HepG2 (cell line): Measurements from ENCODE around the gene PIANP. TPM values are rescaled to one million over a fixed set of nuclear protein-coding genes. Genes with fewer than 3 reads are reported as not detected.

Source experiments
- CENPT ChIP-seq: sonication (generic); formaldehyde crosslinking; IDR thresholded peaks from 2 replicates; pipeline ENCODE4 v1.8.0; 2022; ENCODE audit warnings: low read depth, mild to moderate bottlenecking, moderate library complexity, missing genetic modification reagents
- CHD2 ChIP-seq: IDR thresholded peaks from 2 replicates; pipeline ENCODE4 v1.6.1; 2011; ENCODE audit warnings: low read depth, low read length, improper control_type of control experiment
- EHMT2 ChIP-seq: fragments of 200-600 bp; sonication (generic); IDR thresholded peaks from 2 replicates; pipeline ENCODE4 v1.7.0; 2017; ENCODE audit warnings: antibody characterized with exemption, low read depth, low read length, borderline replicate concordance
- ESRRA ChIP-seq: sonication (generic); formaldehyde crosslinking; IDR thresholded peaks from 2 replicates; pipeline ENCODE4 v1.5.1; 2020; ENCODE audit warnings: mild to moderate bottlenecking, low read depth, missing genetic modification reagents
- ETS1 ChIP-seq: sonication (generic); formaldehyde crosslinking; IDR thresholded peaks from 2 replicates; pipeline ENCODE4 v1.4.0; 2020; ENCODE audit warnings: missing genetic modification reagents
- MTERF4 ChIP-seq: sonication (generic); formaldehyde crosslinking; IDR thresholded peaks from 2 replicates; pipeline ENCODE4 v1.8.0; 2023; ENCODE audit warnings: mild to moderate bottlenecking, missing genetic modification reagents
- NFIC ChIP-seq: IDR thresholded peaks from 2 replicates; pipeline ENCODE4 v1.6.1; 2012; ENCODE audit warnings: mild to moderate bottlenecking, low read length, inconsistent platforms
- RBM39 ChIP-seq: fragments of 200-400 bp; formaldehyde crosslinking; IDR thresholded peaks from one replicate; pipeline ENCODE4 v1.6.1; 2018; ENCODE audit warnings: antibody characterized with exemption, mild to moderate bottlenecking, low read depth, low read length; ENCODE audit not compliant: poor library complexity, severe bottlenecking
- REXO4 ChIP-seq: sonication (generic); formaldehyde crosslinking; IDR thresholded peaks from 2 replicates; pipeline ENCODE4 v1.8.0; 2022; ENCODE audit warnings: missing genetic modification reagents, mild to moderate bottlenecking, borderline replicate concordance
- RFX3 ChIP-seq: IDR thresholded peaks from 2 replicates; pipeline ENCODE4 v1.6.1; 2016; ENCODE audit warnings: missing biosample characterization, missing genetic modification reagents
- ZNF547 ChIP-seq: sonication (generic); formaldehyde crosslinking; IDR thresholded peaks from 2 replicates; pipeline ENCODE4 v1.5.1; 2020; ENCODE audit warnings: mild to moderate bottlenecking, missing genetic modification reagents
- ZNF672 ChIP-seq: sonication (generic); formaldehyde crosslinking; IDR thresholded peaks from 2 replicates; pipeline ENCODE4 v1.8.1; 2022; ENCODE audit warnings: missing genetic modification reagents
- ZNF678 ChIP-seq: sonication (generic); formaldehyde crosslinking; IDR thresholded peaks from 2 replicates; pipeline ENCODE4 v1.4.0; 2020; ENCODE audit warnings: mild to moderate bottlenecking, missing genetic modification reagents
- ZNF709 ChIP-seq: sonication (generic); formaldehyde crosslinking; IDR thresholded peaks from 2 replicates; pipeline ENCODE4 v1.5.0; 2020; ENCODE audit warnings: mild to moderate bottlenecking, missing genetic modification reagents
- polyA plus RNA-seq, 8 experiments: library from polyadenylated mRNA; depleted of rRNA in 3 of 8; stranded (reverse) in 7 of 8; unstranded in 1 of 8; fragments of >200 nt; fragmentation: Illumina TruSeq in 4 of 8; extraction: Trizol in 4 of 8; gene quantifications; 2 replicates each; pipeline versions ENCODE4 v1.2.1 to v1.2.3, GENCODE V29; 2011 to 2016; ENCODE audit warnings: low read depth in 4 of 8, missing spikeins in 1 of 8, mixed read lengths in 1 of 8; ENCODE audit not compliant: insufficient read depth in 1 of 8
- total RNA-seq, 5 experiments: library from RNA; depleted of rRNA; stranded (reverse); fragments of >200 nt; fragmentation: Illumina TruSeq; extraction: Trizol; gene quantifications; 2 replicates each; pipeline ENCODE4 v1.2.3, GENCODE V29; 2016; ENCODE audit warnings: low read depth in 1 of 5
- TF ChIP-seq, protein P1 (sequence below): sonication (generic); formaldehyde crosslinking; IDR thresholded peaks from 2 replicates; pipeline ENCODE4 v1.4.0; 2020; ENCODE audit warnings: missing genetic modification reagents
- TF ChIP-seq, protein P2 (sequence below), 2 experiments: fragments of 450-650 bp in 1 of 2; sonication (generic) in 1 of 2; formaldehyde crosslinking; IDR thresholded peaks; 2 replicates each; pipeline versions ENCODE4 v1.5.0 to v1.8.0; 2020 to 2022; ENCODE audit warnings: mild to moderate bottlenecking in 1 of 2, missing genetic modification reagents in 1 of 2
- TF ChIP-seq, protein P3 (sequence below): sonication (generic); formaldehyde crosslinking; IDR thresholded peaks from 2 replicates; pipeline ENCODE4 v1.4.0; 2020; ENCODE audit warnings: missing genetic modification reagents
- TF ChIP-seq, protein P4 (sequence below): sonication (generic); formaldehyde crosslinking; IDR thresholded peaks from 2 replicates; pipeline ENCODE4 v1.4.0; 2020; ENCODE audit warnings: mild to moderate bottlenecking, missing genetic modification reagents

Gene PIANP
- total and polyA plus RNA-seq, 2 of the 13 experiments (the other 11 are each of a cell fraction or from before 2014, with no cell fraction given): not detected

DNA sequence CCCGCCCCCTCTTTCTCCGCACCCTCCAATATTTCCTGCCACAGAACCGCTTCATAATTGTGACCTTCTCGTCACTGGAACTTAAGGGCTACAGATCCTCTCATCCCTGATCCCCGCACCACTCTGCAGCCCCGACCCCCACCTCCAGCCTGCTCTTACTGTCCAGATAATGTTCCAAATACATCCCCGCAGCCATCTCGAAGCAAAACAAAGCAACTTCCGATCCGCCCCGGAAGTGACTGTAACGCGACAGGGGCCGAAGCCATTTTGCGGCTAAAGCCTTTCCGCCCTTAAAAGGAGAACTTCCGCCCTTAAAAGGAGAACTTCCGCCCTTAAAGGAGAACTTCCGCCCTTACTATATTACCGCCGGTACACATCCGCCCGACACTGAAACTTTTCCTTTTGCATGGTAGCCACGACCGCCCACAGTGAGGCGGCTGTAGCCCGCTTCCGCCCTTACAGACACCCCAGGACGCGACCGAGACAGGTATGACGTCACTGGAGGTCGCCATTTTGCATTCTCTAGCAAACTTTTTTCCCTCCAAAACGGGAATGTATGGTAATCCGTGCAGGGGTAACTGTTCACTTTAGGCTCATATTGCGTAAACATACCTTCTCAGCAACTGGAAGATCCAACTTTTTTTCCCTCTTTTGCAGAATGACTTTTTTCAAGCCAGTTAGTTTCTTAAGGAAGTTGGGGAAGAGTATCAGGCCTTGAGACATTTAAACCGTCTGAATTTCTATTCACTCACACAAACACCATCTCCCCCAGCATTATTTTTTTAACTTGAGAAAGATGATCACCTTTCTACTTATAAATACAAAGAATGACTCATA, 37.5 kb downstream of the PIANP start, which contains the start of gene ING4 (continued):
- TF ChIP-seq MTERF4 (CRISPR knock-in tag) (no peak), RBM39 (no peak), EHMT2 (peak; percentile 87), ZNF709 (CRISPR knock-in tag) (no peak), RFX3 (CRISPR knock-in tag) (no peak), ETS1 (CRISPR knock-in tag) (no peak), ZNF672 (CRISPR knock-in tag) (no peak), ZNF678 (CRISPR knock-in tag) (no peak), CHD2 (peak; percentile 58; the same call in 1 of the 2 replicates), NFIC (peak; percentile 55; the same call in 1 of the 2 replicates), CENPT (CRISPR knock-in tag) (no peak), ZNF547 (CRISPR knock-in tag) (peak; percentile 56; the same call in 1 of the 2 replicates), ESRRA (CRISPR knock-in tag) (no peak), REXO4 (no peak)
- TF ChIP-seq, protein P1, sequence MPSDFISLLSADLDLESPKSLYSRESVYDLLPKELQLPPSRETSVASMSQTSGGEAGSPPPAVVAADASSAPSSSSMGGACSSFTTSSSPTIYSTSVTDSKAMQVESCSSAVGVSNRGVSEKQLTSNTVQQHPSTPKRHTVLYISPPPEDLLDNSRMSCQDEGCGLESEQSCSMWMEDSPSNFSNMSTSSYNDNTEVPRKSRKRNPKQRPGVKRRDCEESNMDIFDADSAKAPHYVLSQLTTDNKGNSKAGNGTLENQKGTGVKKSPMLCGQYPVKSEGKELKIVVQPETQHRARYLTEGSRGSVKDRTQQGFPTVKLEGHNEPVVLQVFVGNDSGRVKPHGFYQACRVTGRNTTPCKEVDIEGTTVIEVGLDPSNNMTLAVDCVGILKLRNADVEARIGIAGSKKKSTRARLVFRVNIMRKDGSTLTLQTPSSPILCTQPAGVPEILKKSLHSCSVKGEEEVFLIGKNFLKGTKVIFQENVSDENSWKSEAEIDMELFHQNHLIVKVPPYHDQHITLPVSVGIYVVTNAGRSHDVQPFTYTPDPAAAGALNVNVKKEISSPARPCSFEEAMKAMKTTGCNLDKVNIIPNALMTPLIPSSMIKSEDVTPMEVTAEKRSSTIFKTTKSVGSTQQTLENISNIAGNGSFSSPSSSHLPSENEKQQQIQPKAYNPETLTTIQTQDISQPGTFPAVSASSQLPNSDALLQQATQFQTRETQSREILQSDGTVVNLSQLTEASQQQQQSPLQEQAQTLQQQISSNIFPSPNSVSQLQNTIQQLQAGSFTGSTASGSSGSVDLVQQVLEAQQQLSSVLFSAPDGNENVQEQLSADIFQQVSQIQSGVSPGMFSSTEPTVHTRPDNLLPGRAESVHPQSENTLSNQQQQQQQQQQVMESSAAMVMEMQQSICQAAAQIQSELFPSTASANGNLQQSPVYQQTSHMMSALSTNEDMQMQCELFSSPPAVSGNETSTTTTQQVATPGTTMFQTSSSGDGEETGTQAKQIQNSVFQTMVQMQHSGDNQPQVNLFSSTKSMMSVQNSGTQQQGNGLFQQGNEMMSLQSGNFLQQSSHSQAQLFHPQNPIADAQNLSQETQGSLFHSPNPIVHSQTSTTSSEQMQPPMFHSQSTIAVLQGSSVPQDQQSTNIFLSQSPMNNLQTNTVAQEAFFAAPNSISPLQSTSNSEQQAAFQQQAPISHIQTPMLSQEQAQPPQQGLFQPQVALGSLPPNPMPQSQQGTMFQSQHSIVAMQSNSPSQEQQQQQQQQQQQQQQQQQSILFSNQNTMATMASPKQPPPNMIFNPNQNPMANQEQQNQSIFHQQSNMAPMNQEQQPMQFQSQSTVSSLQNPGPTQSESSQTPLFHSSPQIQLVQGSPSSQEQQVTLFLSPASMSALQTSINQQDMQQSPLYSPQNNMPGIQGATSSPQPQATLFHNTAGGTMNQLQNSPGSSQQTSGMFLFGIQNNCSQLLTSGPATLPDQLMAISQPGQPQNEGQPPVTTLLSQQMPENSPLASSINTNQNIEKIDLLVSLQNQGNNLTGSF (CRISPR knock-in tag): no peak
- TF ChIP-seq, protein P2, sequence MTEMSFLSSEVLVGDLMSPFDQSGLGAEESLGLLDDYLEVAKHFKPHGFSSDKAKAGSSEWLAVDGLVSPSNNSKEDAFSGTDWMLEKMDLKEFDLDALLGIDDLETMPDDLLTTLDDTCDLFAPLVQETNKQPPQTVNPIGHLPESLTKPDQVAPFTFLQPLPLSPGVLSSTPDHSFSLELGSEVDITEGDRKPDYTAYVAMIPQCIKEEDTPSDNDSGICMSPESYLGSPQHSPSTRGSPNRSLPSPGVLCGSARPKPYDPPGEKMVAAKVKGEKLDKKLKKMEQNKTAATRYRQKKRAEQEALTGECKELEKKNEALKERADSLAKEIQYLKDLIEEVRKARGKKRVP (CRISPR knock-in tag; IDR thresholded peaks at IDR 0.05): peak in 1 of 2 experiments; percentile 72; a peak in 2 of 4 replicates
- TF ChIP-seq, protein P3, sequence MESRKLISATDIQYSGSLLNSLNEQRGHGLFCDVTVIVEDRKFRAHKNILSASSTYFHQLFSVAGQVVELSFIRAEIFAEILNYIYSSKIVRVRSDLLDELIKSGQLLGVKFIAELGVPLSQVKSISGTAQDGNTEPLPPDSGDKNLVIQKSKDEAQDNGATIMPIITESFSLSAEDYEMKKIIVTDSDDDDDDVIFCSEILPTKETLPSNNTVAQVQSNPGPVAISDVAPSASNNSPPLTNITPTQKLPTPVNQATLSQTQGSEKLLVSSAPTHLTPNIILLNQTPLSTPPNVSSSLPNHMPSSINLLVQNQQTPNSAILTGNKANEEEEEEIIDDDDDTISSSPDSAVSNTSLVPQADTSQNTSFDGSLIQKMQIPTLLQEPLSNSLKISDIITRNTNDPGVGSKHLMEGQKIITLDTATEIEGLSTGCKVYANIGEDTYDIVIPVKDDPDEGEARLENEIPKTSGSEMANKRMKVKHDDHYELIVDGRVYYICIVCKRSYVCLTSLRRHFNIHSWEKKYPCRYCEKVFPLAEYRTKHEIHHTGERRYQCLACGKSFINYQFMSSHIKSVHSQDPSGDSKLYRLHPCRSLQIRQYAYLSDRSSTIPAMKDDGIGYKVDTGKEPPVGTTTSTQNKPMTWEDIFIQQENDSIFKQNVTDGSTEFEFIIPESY: no peak
- TF ChIP-seq, protein P4, sequence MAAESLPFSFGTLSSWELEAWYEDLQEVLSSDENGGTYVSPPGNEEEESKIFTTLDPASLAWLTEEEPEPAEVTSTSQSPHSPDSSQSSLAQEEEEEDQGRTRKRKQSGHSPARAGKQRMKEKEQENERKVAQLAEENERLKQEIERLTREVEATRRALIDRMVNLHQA (CRISPR knock-in tag): no peak
